IMR-90 (cell line): ENCODE measurements around the gene IRF2BP2. TPM values are rescaled to one million over a fixed set of nuclear protein-coding genes. Genes with fewer than 3 reads are reported as not detected.

Source experiments
- CTCF ChIP-seq: conservative IDR thresholded peaks from 2 replicates; pipeline ENCODE4 v1.5.1; 2012; ENCODE audit warnings: mild to moderate bottlenecking, low read depth, low read length, improper control_type of control experiment
- polyA plus RNA-seq, 3 experiments: library from polyadenylated mRNA; depleted of rRNA; stranded (reverse); fragments of >200 nt; gene quantifications; 2 replicates each; pipeline ENCODE4 v1.2.3, GENCODE V29; 2012; ENCODE audit warnings: low replicate concordance in 1 of 3
- total RNA-seq: library from RNA; depleted of rRNA; stranded (reverse); fragments of >200 nt; gene quantifications from 2 replicates; pipeline ENCODE4 v1.2.3, GENCODE V29; 2012

Gene IRF2BP2
- total and polyA plus RNA-seq, 2 of the 4 experiments (the other 2 are of a cell fraction): 47.0 to 66.6 TPM

DNA sequence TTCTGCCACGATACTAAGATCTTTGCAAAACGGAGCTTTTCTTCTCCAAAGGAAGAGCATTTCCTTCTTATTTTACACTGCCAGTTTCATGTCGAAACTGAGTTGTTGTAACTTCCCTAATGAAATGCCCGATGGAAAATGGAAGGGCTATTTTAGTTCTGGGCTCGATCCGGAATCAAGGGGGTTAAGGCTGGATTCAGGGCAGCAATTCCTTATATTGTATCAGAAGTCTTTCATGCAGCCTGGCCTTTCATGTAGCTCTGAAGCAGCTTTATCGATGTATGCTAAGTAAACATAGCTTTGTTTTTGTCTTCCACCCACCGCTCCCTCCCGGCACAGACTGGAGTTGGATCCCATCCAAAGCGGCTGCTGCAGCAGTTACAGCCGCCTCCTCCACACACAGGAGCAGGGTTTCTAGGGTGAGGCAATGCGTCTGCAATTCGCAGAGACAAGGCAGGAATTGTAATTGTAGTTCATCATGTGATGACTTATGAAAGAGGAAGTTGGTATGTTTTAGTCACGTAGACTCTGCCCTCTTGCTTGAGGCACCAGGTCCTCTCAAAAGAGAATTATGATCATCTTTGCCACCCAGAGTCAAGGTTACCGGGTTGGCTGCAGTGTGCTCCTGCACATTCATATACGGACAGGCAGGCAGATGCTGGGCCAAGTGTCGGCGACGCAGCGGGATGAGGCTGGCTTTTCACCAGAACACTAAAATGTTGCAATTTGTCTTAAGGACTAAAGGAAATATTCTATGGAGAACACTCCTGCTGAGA is 2.6 kb upstream of the IRF2BP2 start (continued):
- TF ChIP-seq CTCF: no peak
